ENCODE data around the gene CNTRL. TPM values are rescaled to one million over a fixed set of nuclear protein-coding genes. Genes with fewer than 3 reads are reported as not detected.
"Not testable (repeated sequence)": the region's sequence is repeated elsewhere in the genome, so short reads cannot be mapped to it uniquely, and the experiment has no call there.

CNTRL gene
- total and polyA plus RNA-seq, 2 donors (not counting 1 experiment from before 2014, with no cell fraction given): 40.0 to 146 TPM

GRCh38 chr9:121173501-121173900, 98.7 kb downstream of the CNTRL start:
- Histone ChIP-seq H2AFZ (ENCODE audit: insufficient read depth, low read depth, low read length, poor library complexity, severe bottlenecking) (no peak overlapping the region), H3K4me1 (ENCODE audit: control insufficient read depth in 2 of 2, insufficient read depth in 2 of 2, low read length in 2 of 2) (no peaks in the 10 kb centered on the region), H3K4me2 (replicated peaks; ENCODE audit: low read depth, low read length, poor library complexity, severe bottlenecking) (no peak overlapping the region), H3K36me3 (replicated peaks in 1 of 2; ENCODE audit: control extremely low read depth in 1 of 2, control insufficient read depth in 1 of 2, extremely low read depth in 1 of 2, insufficient read depth in 2 of 2, low read length in 1 of 2) (peaks cover 2 to 94% of the 10 kb centered on the region in 2 experiments), H4K20me1 (ENCODE audit: control insufficient read depth, insufficient read depth, low read length, poor library complexity, severe bottlenecking) (peaks cover 4% of the 10 kb centered on the region), H3K9ac (ENCODE audit: low read length) (no peak overlapping the region), H3K27me3 (replicated peaks in 1 of 4; ENCODE audit: control extremely low read depth in 1 of 4, control insufficient read depth in 3 of 4, insufficient read depth in 4 of 4, low read length in 3 of 4) (no peaks in the 10 kb centered on the region), H3K79me2 (ENCODE audit: control insufficient read depth, insufficient read depth, low read length) (peaks cover 2% of the 10 kb centered on the region), H3K4me3 (ENCODE audit: control extremely low read depth in 1 of 5, extremely low read depth in 1 of 5, insufficient read depth in 1 of 5, low read depth in 2 of 5, low read length in 4 of 5) (no peak overlapping the region), H3K9me3 (ENCODE audit: control extremely low read depth in 1 of 3, control insufficient read depth in 2 of 3, insufficient read depth in 1 of 3, low read length in 2 of 3) (no peaks in the 10 kb centered on the region), H3K27ac (ENCODE audit: low read length in 2 of 2) (peak overlapping the region in 1 of 2 donors; percentile 64)
- no peak overlapping the region for H3K4me3 Mint-ChIP-seq
- ATAC-seq (ENCODE audit: low read depth): no peak
- H3K27ac Mint-ChIP-seq: peak overlapping the region; percentile 65
- H3K27me3 Mint-ChIP-seq: no peaks in the 10 kb centered on the region
- ChIA-PET POLR2A (no interaction called here), CTCF (interaction anchor here (0.7 to 1.4 kb wide), 7 partner anchors 8 to 146 kb away, joined by 3 to 4 read pairs (median 4); no protein-coding TSS in a partner anchor)
- no peaks in the 10 kb centered on the region for H3K9me3 Mint-ChIP-seq (ENCODE audit: insufficient read depth)
- no peak for TF ChIP-seq EZH2 (IDR thresholded peaks at IDR 0.05; ENCODE audit: borderline replicate concordance, insufficient read depth, low read depth, low read length, poor library complexity, severe bottlenecking)
- TF ChIP-seq CTCF (IDR thresholded peaks at IDR 0.05): no peak
- DNase-seq: no peak
- intact Hi-C loops (cut with micrococcal nuclease): loop anchor here (2.0 kb wide), 1 partner anchor 13 kb away; no protein-coding TSS in a partner anchor
- WGBS (ENCODE audit: insufficient coverage): 100% methylated on average over 3 of the region's 7 CpGs
- H3K4me1 Mint-ChIP-seq: peaks cover 5% of the 10 kb centered on the region

GRCh38 chr9:121178676-121179372, 104.1 kb downstream of the CNTRL start:
- Histone ChIP-seq H3K27ac (ENCODE audit: low read length in 2 of 2) (peak overlapping the region in 1 of 2 donors; percentile 47), H4K20me1 (ENCODE audit: control insufficient read depth, insufficient read depth, low read length, poor library complexity, severe bottlenecking) (peaks cover 4% of the 10 kb centered on the region), H3K27me3 (replicated peaks in 1 of 4; ENCODE audit: control extremely low read depth in 1 of 4, control insufficient read depth in 3 of 4, insufficient read depth in 4 of 4, low read length in 3 of 4) (no peaks in the 10 kb centered on the region), H2AFZ (ENCODE audit: insufficient read depth, low read depth, low read length, poor library complexity, severe bottlenecking) (no peak overlapping the region), H3K36me3 (replicated peaks in 1 of 2; ENCODE audit: control extremely low read depth in 1 of 2, control insufficient read depth in 1 of 2, extremely low read depth in 1 of 2, insufficient read depth in 2 of 2, low read length in 1 of 2) (peaks cover 0 to 77% of the 10 kb centered on the region in 2 experiments), H3K4me1 (ENCODE audit: control insufficient read depth in 2 of 2, insufficient read depth in 2 of 2, low read length in 2 of 2) (peaks cover 13 to 18% of the 10 kb centered on the region in 2 donors), H3K9ac (ENCODE audit: low read length) (no peak overlapping the region), H3K9me3 (ENCODE audit: control extremely low read depth in 1 of 3, control insufficient read depth in 2 of 3, insufficient read depth in 1 of 3, low read length in 2 of 3) (no peaks in the 10 kb centered on the region), H3K79me2 (ENCODE audit: control insufficient read depth, insufficient read depth, low read length) (peaks cover 17% of the 10 kb centered on the region), H3K4me3 (ENCODE audit: control extremely low read depth in 1 of 5, extremely low read depth in 1 of 5, insufficient read depth in 1 of 5, low read depth in 2 of 5, low read length in 4 of 5) (no peak overlapping the region), H3K4me2 (replicated peaks; ENCODE audit: low read depth, low read length, poor library complexity, severe bottlenecking) (no peak overlapping the region)
- ChIA-PET POLR2A (no interaction called here), CTCF (no interaction called here)
- Mint-ChIP-seq H3K9me3 (ENCODE audit: insufficient read depth) (no peaks in the 10 kb centered on the region), H3K4me1 (peaks cover 25% of the 10 kb centered on the region), H3K27me3 (no peaks in the 10 kb centered on the region), H3K27ac (peak overlapping the region; percentile 32), H3K4me3 (no peak overlapping the region)
- 100% methylated on average over 1 of the region's 6 CpGs for WGBS (ENCODE audit: insufficient coverage)
- no peak for TF ChIP-seq EZH2 (IDR thresholded peaks at IDR 0.05; ENCODE audit: borderline replicate concordance, insufficient read depth, low read depth, low read length, poor library complexity, severe bottlenecking)
- no peak for TF ChIP-seq CTCF (IDR thresholded peaks at IDR 0.05)
- no peak for DNase-seq
- ATAC-seq (ENCODE audit: low read depth): no peak
- intact Hi-C loops (cut with micrococcal nuclease): no loop called here

GRCh38 chr9:121179373-121179721, 104.6 kb downstream of the CNTRL start:
- H3K27me3 ChIP-seq (replicated peaks in 1 of 4; ENCODE audit: control extremely low read depth in 1 of 4, control insufficient read depth in 3 of 4, insufficient read depth in 4 of 4, low read length in 3 of 4); H3K4me2 ChIP-seq (replicated peaks; ENCODE audit: low read depth, low read length, poor library complexity, severe bottlenecking); H2AFZ ChIP-seq (ENCODE audit: insufficient read depth, low read depth, low read length, poor library complexity, severe bottlenecking); H3K9me3 ChIP-seq (ENCODE audit: control extremely low read depth in 1 of 3, control insufficient read depth in 2 of 3, insufficient read depth in 1 of 3, low read length in 2 of 3); DNase-seq; H3K27ac Mint-ChIP-seq; H3K27me3 Mint-ChIP-seq; H3K9ac ChIP-seq (ENCODE audit: low read length); H3K9me3 Mint-ChIP-seq (ENCODE audit: insufficient read depth); CTCF ChIA-PET; H3K4me3 Mint-ChIP-seq; intact Hi-C loops (cut with micrococcal nuclease); H4K20me1 ChIP-seq (ENCODE audit: control insufficient read depth, insufficient read depth, low read length, poor library complexity, severe bottlenecking); H3K4me3 ChIP-seq (ENCODE audit: control extremely low read depth in 1 of 5, extremely low read depth in 1 of 5, insufficient read depth in 1 of 5, low read depth in 2 of 5, low read length in 4 of 5); POLR2A ChIA-PET; ATAC-seq (ENCODE audit: low read depth): not testable (repeated sequence)
- WGBS (ENCODE audit: insufficient coverage): no CpG with 5 or more reads among the region's 1 CpG
- peaks cover 30% of the 10 kb centered on the region for H3K4me1 Mint-ChIP-seq
- Histone ChIP-seq H3K4me1 (ENCODE audit: control insufficient read depth in 2 of 2, insufficient read depth in 2 of 2, low read length in 2 of 2) (peaks cover 19 to 20% of the 10 kb centered on the region in 2 donors), H3K79me2 (ENCODE audit: control insufficient read depth, insufficient read depth, low read length) (peaks cover 21% of the 10 kb centered on the region), H3K27ac (ENCODE audit: low read length in 2 of 2) (peak overlapping the region in 1 of 2 donors; percentile 47), H3K36me3 (replicated peaks in 1 of 2; ENCODE audit: control extremely low read depth in 1 of 2, control insufficient read depth in 1 of 2, extremely low read depth in 1 of 2, insufficient read depth in 2 of 2, low read length in 1 of 2) (peaks cover 0 to 77% of the 10 kb centered on the region in 2 experiments)
